ENCODE data around the gene SYCP3. TPM values are rescaled to one million over a fixed set of nuclear protein-coding genes. Genes with fewer than 3 reads are reported as not detected.
"Not testable (repeated sequence)": the region's sequence is repeated elsewhere in the genome, so short reads cannot be mapped to it uniquely, and the experiment has no call there.

SYCP3 gene
- total RNA-seq, 1 experiment from 2014 or later, result 0.31 TPM

- H3K4me2 ChIP-seq (ENCODE audit: insufficient read depth, insufficient read length, low read length), result no peak overlapping the region
- no peak for TF ChIP-seq CTCF (conservative IDR thresholded peaks at IDR 0.05)
- Mint-ChIP-seq H3K9me3 (no peaks in the 10 kb centered on the region), H3K4me3 (no peak overlapping the region), H3K27ac (no peak overlapping the region), H3K27me3 (ENCODE audit: low read depth) (peaks cover 2% of the 10 kb centered on the region; the same call in 1 of the 2 replicates), H3K36me3 (ENCODE audit: insufficient read depth in 1 of 3, low read depth in 3 of 3) (no peaks in the 10 kb centered on the region), H3K4me1 (peaks cover 0 to 2% of the 10 kb centered on the region in 2 experiments; a peak in 1 of 4 replicates)
- no peak overlapping the region for H2BK20ac ChIP-seq (ENCODE audit: low read depth, low read length, poor library complexity, severe bottlenecking)
- no peaks in the 10 kb centered on the region for H3K79me2 ChIP-seq (ENCODE audit: insufficient read depth, low read length)
- no peaks in the 10 kb centered on the region for H3K23me2 ChIP-seq (ENCODE audit: insufficient read length, low read depth, low read length, poor library complexity, severe bottlenecking)
- H4K8ac ChIP-seq (replicated peaks; ENCODE audit: insufficient read length, low read depth, low read length), result no peak overlapping the region
- no peak overlapping the region for H3K18ac ChIP-seq (ENCODE audit: insufficient read length, low read depth, low read length)
- H4K20me1 ChIP-seq (ENCODE audit: control insufficient read depth, insufficient read depth, insufficient read length), result no peaks in the 10 kb centered on the region
- no peak overlapping the region for H2BK15ac ChIP-seq (ENCODE audit: low read depth, low read length)
- H2BK12ac ChIP-seq (ENCODE audit: insufficient read length, low read depth, low read length), result no peak overlapping the region
- H2BK120ac ChIP-seq (ENCODE audit: low read depth, low read length, poor library complexity, severe bottlenecking), result no peak overlapping the region
- H3K14ac ChIP-seq (ENCODE audit: insufficient read depth, low read length), result no peak overlapping the region
- H3K27me3 ChIP-seq (ENCODE audit: insufficient read depth, low read length), result no peaks in the 10 kb centered on the region
- H3K9me3 ChIP-seq (ENCODE audit: control insufficient read depth, low read depth, low read length), result no peaks in the 10 kb centered on the region
- no peak overlapping the region for H2AFZ ChIP-seq (ENCODE audit: low read length)
- WGBS (ENCODE audit: extremely low coverage, insufficient read length, low lambda C conversion rate), result no CpG with 5 or more reads among the region's 1 CpG
- H3K56ac ChIP-seq (ENCODE audit: insufficient read length, low read depth, low read length), result no peak overlapping the region
- no peak overlapping the region for H3K27ac ChIP-seq (ENCODE audit: insufficient read length, low read depth, low read length)
- no peak overlapping the region for H3K4ac ChIP-seq (ENCODE audit: low read depth, low read length)
- H3T11ph ChIP-seq (ENCODE audit: low read length), result no peak overlapping the region
- no peak overlapping the region for H3K23ac ChIP-seq (ENCODE audit: insufficient read length, low read depth, low read length)
- no peaks in the 10 kb centered on the region for H3K79me1 ChIP-seq (ENCODE audit: insufficient read depth, low read depth, low read length, poor library complexity, severe bottlenecking)
- H4K91ac ChIP-seq (ENCODE audit: insufficient read length, low read depth, low read length), result no peak overlapping the region
- H2AK5ac ChIP-seq (ENCODE audit: insufficient read length, low read length), result no peak overlapping the region
- no peak overlapping the region for H2BK5ac ChIP-seq (ENCODE audit: insufficient read length, low read length)
- no peak overlapping the region for H4K5ac ChIP-seq (ENCODE audit: insufficient read length, low read depth, low read length)
- DNase-seq, result no peak
- H3K9ac ChIP-seq (ENCODE audit: extremely low read depth, insufficient read length, low read length), result no peak overlapping the region
- H3K4me1 ChIP-seq (ENCODE audit: insufficient read depth, low read length), result no peaks in the 10 kb centered on the region
Observed at GRCh38 chr12:101685092-101685491, 54.2 kb downstream of the SYCP3 start.

GRCh38 chr12:101681627-101682026, 57.6 kb downstream of the SYCP3 start:
- H3K56ac ChIP-seq (ENCODE audit: insufficient read length, low read depth, low read length); H3K4me1 Mint-ChIP-seq; H3K9me3 ChIP-seq (ENCODE audit: control insufficient read depth, low read depth, low read length); H3K79me1 ChIP-seq (ENCODE audit: insufficient read depth, low read depth, low read length, poor library complexity, severe bottlenecking); H3K23me2 ChIP-seq (ENCODE audit: insufficient read length, low read depth, low read length, poor library complexity, severe bottlenecking); H4K91ac ChIP-seq (ENCODE audit: insufficient read length, low read depth, low read length); H2BK120ac ChIP-seq (ENCODE audit: low read depth, low read length, poor library complexity, severe bottlenecking); H2BK20ac ChIP-seq (ENCODE audit: low read depth, low read length, poor library complexity, severe bottlenecking); H2BK5ac ChIP-seq (ENCODE audit: insufficient read length, low read length); H3K4me2 ChIP-seq (ENCODE audit: insufficient read depth, insufficient read length, low read length); H2BK12ac ChIP-seq (ENCODE audit: insufficient read length, low read depth, low read length); H3K14ac ChIP-seq (ENCODE audit: insufficient read depth, low read length); H3K9ac ChIP-seq (ENCODE audit: extremely low read depth, insufficient read length, low read length); H3K27me3 Mint-ChIP-seq (ENCODE audit: low read depth); H3K4me3 Mint-ChIP-seq; H3K18ac ChIP-seq (ENCODE audit: insufficient read length, low read depth, low read length); H4K8ac ChIP-seq (replicated peaks; ENCODE audit: insufficient read length, low read depth, low read length); H2BK15ac ChIP-seq (ENCODE audit: low read depth, low read length); H3K4me1 ChIP-seq (ENCODE audit: insufficient read depth, low read length); DNase-seq; H3K27ac Mint-ChIP-seq; H3K79me2 ChIP-seq (ENCODE audit: insufficient read depth, low read length); H4K5ac ChIP-seq (ENCODE audit: insufficient read length, low read depth, low read length); H2AFZ ChIP-seq (ENCODE audit: low read length); H3K4ac ChIP-seq (ENCODE audit: low read depth, low read length); H4K20me1 ChIP-seq (ENCODE audit: control insufficient read depth, insufficient read depth, insufficient read length); H3K27me3 ChIP-seq (ENCODE audit: insufficient read depth, low read length); H3K9me3 Mint-ChIP-seq; H2AK5ac ChIP-seq (ENCODE audit: insufficient read length, low read length); H3T11ph ChIP-seq (ENCODE audit: low read length); H3K23ac ChIP-seq (ENCODE audit: insufficient read length, low read depth, low read length); H3K27ac ChIP-seq (ENCODE audit: insufficient read length, low read depth, low read length); H3K36me3 Mint-ChIP-seq (ENCODE audit: insufficient read depth in 1 of 3, low read depth in 3 of 3): not testable (repeated sequence)
- WGBS (ENCODE audit: extremely low coverage, insufficient read length, low lambda C conversion rate), result no CpG with 5 or more reads among the region's 6 CpGs
